ENCODE results near the gene CXCL3.

GRCh38 chr4:74037076-74037955 is 1.2 kb downstream of the CXCL3 start:
- peak; percentile 36 for TF ChIP-seq CTCF (IDR thresholded peaks at IDR 0.05; ENCODE audit: borderline replicate concordance, extremely low read depth, low read length, poor library complexity, severe bottlenecking)
- no peak for TF ChIP-seq EZH2 (IDR thresholded peaks at IDR 0.05; ENCODE audit: borderline replicate concordance, low read depth, low read length, severe bottlenecking)
